ENCODE data around the gene HHAT. TPM values are rescaled to one million over a fixed set of nuclear protein-coding genes. Genes with fewer than 3 reads are reported as not detected.
A peak's percentile ranks its signal among the peaks of the same experiment; 100 is the strongest.

The HHAT gene
- total and polyA plus RNA-seq, 4 experiments from 2014 or later = 4.3 to 6.8 (median 5.8) TPM

DNA sequence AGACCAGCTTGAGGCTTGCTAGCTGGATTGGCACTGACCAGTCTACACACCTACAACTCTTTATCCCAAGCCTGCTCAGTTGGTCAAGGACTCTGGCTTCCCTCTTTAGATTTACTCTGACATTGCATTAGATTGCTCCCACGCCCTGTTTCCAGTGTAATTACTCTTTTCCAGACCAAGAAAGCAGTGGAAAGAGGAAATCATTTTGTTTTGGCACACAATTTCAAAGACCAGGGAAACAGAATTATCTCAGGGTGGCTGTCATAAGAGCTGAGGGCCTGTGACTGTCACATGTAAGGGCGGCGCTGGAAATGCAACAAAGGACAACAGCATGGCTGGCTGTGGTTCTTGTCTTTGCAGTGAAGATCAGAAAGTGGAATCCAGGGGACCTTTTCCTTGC lies 302.7 kb downstream of the HHAT start:
- H3K27me3 ChIP-seq (ENCODE audit: insufficient read depth, low read length) = no peaks in the 10 kb centered on the region
- no peaks in the 10 kb centered on the region for H3K4me1 Mint-ChIP-seq
- ChIA-PET POLR2A (ENCODE audit: partially characterized antibody) (no interaction called here), CTCF (ENCODE audit: partially characterized antibody) (no interaction called here)
- DNase-seq = no peak
- H3K27me3 Mint-ChIP-seq = no peaks in the 10 kb centered on the region
- no peaks in the 10 kb centered on the region for H3K4me1 ChIP-seq (ENCODE audit: insufficient read depth, low read length)
- intact Hi-C loops (cut with micrococcal nuclease) = no loop called here
- H3K9me3 Mint-ChIP-seq = no peaks in the 10 kb centered on the region
- H3K4me3 Mint-ChIP-seq = no peak overlapping the region
- no peaks in the 10 kb centered on the region for H3K36me3 ChIP-seq (ENCODE audit: insufficient read depth, low read length)
- no peak overlapping the region for H3K27ac Mint-ChIP-seq
- peaks cover 0 to 15% of the 10 kb centered on the region in 2 donors for H3K36me3 Mint-ChIP-seq
- no peak overlapping the region for H3K4me3 ChIP-seq (ENCODE audit: low read length in 2 of 2)
- H3K27ac ChIP-seq (ENCODE audit: low read depth, low read length) = no peak overlapping the region
- H3K9me3 ChIP-seq (ENCODE audit: control insufficient read depth in 1 of 2, low read length in 2 of 2) = no peaks in the 10 kb centered on the region

DNA sequence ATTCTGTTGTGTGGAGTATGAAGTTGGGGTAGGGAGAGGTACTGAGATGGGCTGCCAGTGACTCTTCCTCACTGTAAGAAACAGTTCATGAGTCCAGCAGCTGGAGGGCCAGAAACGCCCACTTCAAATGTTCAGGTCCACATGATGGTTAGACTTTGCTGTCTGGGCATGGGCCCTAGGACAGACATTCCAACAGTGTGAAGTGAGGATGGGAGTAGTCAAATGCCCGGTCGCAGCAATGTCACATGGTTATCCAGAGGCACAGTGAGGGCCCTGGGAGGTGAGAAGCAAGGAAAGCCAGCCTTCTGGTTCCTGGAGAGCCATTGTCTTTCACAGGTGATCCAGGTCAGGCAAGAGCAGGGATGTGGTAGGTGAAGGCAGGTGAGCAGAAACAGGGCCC lies 304.4 kb downstream of the HHAT start:
- no peak overlapping the region for H3K4me3 Mint-ChIP-seq
- ChIA-PET POLR2A (ENCODE audit: partially characterized antibody) (no interaction called here), CTCF (ENCODE audit: partially characterized antibody) (no interaction called here)
- H3K4me1 ChIP-seq (ENCODE audit: insufficient read depth, low read length) = no peaks in the 10 kb centered on the region
- no peaks in the 10 kb centered on the region for H3K9me3 Mint-ChIP-seq
- H3K4me1 Mint-ChIP-seq = no peaks in the 10 kb centered on the region
- H3K4me3 ChIP-seq (ENCODE audit: low read length in 2 of 2) = no peak overlapping the region
- H3K36me3 Mint-ChIP-seq = peaks cover 0 to 10% of the 10 kb centered on the region in 2 donors
- no peaks in the 10 kb centered on the region for H3K36me3 ChIP-seq (ENCODE audit: insufficient read depth, low read length)
- intact Hi-C loops (cut with micrococcal nuclease) = no loop called here
- no peak overlapping the region for H3K27ac Mint-ChIP-seq
- H3K27me3 Mint-ChIP-seq = no peaks in the 10 kb centered on the region
- H3K27ac ChIP-seq (ENCODE audit: low read depth, low read length) = no peak overlapping the region
- no peaks in the 10 kb centered on the region for H3K9me3 ChIP-seq (ENCODE audit: control insufficient read depth in 1 of 2, low read length in 2 of 2)
- no peak for DNase-seq
- H3K27me3 ChIP-seq (ENCODE audit: insufficient read depth, low read length) = no peaks in the 10 kb centered on the region

DNA sequence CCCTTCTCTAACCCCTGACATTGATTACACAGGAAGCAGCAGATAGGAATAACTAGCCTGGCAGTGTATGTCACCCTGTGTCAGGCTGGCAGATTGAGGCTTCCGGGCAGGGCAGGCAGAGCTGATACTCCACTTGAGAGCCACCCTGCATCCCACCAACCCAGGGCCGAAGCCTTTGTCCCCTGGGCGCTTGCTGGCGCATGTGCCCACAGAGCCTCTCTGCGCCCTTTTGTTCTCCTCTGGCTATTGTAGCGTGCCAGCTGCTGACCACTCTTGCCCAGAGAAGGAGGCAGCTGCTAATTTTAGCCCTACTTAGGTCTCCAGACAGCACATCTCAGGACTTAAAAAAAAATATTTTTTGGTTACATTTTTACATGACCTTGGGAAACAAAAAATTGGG lies 304.9 kb downstream of the HHAT start:
- no peak overlapping the region for H3K27ac ChIP-seq (ENCODE audit: low read depth, low read length)
- no peaks in the 10 kb centered on the region for H3K36me3 ChIP-seq (ENCODE audit: insufficient read depth, low read length)
- no peak for DNase-seq
- ChIA-PET POLR2A (ENCODE audit: partially characterized antibody) (no interaction called here), CTCF (ENCODE audit: partially characterized antibody) (no interaction called here)
- H3K36me3 Mint-ChIP-seq = peaks cover 0 to 10% of the 10 kb centered on the region in 2 donors
- H3K27ac Mint-ChIP-seq = no peak overlapping the region
- H3K27me3 ChIP-seq (ENCODE audit: insufficient read depth, low read length) = no peaks in the 10 kb centered on the region
- no peaks in the 10 kb centered on the region for H3K4me1 ChIP-seq (ENCODE audit: insufficient read depth, low read length)
- no peak overlapping the region for H3K4me3 Mint-ChIP-seq
- no peaks in the 10 kb centered on the region for H3K4me1 Mint-ChIP-seq
- H3K9me3 ChIP-seq (ENCODE audit: control insufficient read depth in 1 of 2, low read length in 2 of 2) = no peaks in the 10 kb centered on the region
- intact Hi-C loops (cut with micrococcal nuclease) = no loop called here
- no peak overlapping the region for H3K4me3 ChIP-seq (ENCODE audit: low read length in 2 of 2)
- H3K27me3 Mint-ChIP-seq = no peaks in the 10 kb centered on the region
- H3K9me3 Mint-ChIP-seq = no peaks in the 10 kb centered on the region

DNA sequence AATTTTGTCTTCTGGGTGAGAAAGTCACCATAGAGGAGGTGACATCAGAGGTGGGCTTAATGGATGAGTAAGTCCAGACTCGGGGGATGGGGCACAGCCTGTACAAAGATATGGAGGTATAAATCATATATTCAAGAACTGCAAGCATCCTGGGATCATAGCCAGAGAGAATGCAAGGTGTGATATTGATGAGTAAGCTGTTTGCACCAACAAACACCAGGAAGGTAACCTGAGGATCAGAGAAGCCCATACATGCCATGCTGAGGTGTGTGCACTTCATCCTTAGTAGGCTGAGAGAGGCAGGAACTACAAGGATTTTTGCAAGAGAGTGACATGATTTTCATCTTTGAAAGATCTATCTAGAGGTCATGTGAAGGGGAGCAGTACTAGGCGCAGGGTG lies 306.4 kb downstream of the HHAT start:
- no peaks in the 10 kb centered on the region for H3K27me3 Mint-ChIP-seq
- no peak overlapping the region for H3K27ac ChIP-seq (ENCODE audit: low read depth, low read length)
- H3K27ac Mint-ChIP-seq = peak overlapping the region in 1 of 7 donors; percentile 45
- no peak overlapping the region for H3K4me3 Mint-ChIP-seq
- H3K27me3 ChIP-seq (ENCODE audit: insufficient read depth, low read length) = no peaks in the 10 kb centered on the region
- no peaks in the 10 kb centered on the region for H3K36me3 ChIP-seq (ENCODE audit: insufficient read depth, low read length)
- intact Hi-C loops (cut with micrococcal nuclease) = no loop called here
- H3K36me3 Mint-ChIP-seq = peaks cover 0 to 10% of the 10 kb centered on the region in 2 donors
- no peaks in the 10 kb centered on the region for H3K4me1 Mint-ChIP-seq
- no peak overlapping the region for H3K4me3 ChIP-seq (ENCODE audit: low read length in 2 of 2)
- ChIA-PET POLR2A (ENCODE audit: partially characterized antibody) (no interaction called here), CTCF (ENCODE audit: partially characterized antibody) (no interaction called here)
- H3K9me3 Mint-ChIP-seq = no peaks in the 10 kb centered on the region
- no peaks in the 10 kb centered on the region for H3K4me1 ChIP-seq (ENCODE audit: insufficient read depth, low read length)
- no peaks in the 10 kb centered on the region for H3K9me3 ChIP-seq (ENCODE audit: control insufficient read depth in 1 of 2, low read length in 2 of 2)
- DNase-seq = no peak

DNA sequence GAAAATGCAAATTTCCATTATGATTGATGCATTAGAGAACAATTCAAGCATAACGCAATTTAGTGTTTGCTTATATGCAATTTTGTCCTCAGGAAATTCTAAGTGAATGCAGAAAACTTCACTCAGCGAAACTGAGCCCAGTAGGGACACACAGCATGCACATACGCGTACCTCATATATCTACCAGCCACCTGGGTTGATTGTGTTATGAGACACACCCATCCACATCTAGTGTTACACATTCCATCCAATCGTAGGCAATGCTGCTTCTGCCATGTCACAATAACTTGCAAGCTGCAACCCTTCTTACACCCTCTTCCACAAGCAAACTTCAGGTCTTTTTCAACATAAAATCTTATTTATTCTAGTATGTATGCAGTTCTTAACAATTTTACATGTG lies 312.9 kb downstream of the HHAT start:
- Mint-ChIP-seq H3K9me3 (no peaks in the 10 kb centered on the region), H3K27ac (no peak overlapping the region), H3K36me3 (no peaks in the 10 kb centered on the region), H3K27me3 (no peaks in the 10 kb centered on the region), H3K4me1 (no peaks in the 10 kb centered on the region), H3K4me3 (no peak overlapping the region)
- Histone ChIP-seq H3K4me3 (ENCODE audit: low read length in 2 of 2) (no peak overlapping the region), H3K27me3 (ENCODE audit: insufficient read depth, low read length) (no peaks in the 10 kb centered on the region), H3K4me1 (ENCODE audit: insufficient read depth, low read length) (no peaks in the 10 kb centered on the region), H3K27ac (ENCODE audit: low read depth, low read length) (no peak overlapping the region), H3K36me3 (ENCODE audit: insufficient read depth, low read length) (no peaks in the 10 kb centered on the region), H3K9me3 (ENCODE audit: control insufficient read depth in 1 of 2, low read length in 2 of 2) (no peaks in the 10 kb centered on the region)
- intact Hi-C loops (cut with micrococcal nuclease) = no loop called here
- no peak for DNase-seq
- ChIA-PET POLR2A (ENCODE audit: partially characterized antibody) (no interaction called here), CTCF (ENCODE audit: partially characterized antibody) (no interaction called here)

DNA sequence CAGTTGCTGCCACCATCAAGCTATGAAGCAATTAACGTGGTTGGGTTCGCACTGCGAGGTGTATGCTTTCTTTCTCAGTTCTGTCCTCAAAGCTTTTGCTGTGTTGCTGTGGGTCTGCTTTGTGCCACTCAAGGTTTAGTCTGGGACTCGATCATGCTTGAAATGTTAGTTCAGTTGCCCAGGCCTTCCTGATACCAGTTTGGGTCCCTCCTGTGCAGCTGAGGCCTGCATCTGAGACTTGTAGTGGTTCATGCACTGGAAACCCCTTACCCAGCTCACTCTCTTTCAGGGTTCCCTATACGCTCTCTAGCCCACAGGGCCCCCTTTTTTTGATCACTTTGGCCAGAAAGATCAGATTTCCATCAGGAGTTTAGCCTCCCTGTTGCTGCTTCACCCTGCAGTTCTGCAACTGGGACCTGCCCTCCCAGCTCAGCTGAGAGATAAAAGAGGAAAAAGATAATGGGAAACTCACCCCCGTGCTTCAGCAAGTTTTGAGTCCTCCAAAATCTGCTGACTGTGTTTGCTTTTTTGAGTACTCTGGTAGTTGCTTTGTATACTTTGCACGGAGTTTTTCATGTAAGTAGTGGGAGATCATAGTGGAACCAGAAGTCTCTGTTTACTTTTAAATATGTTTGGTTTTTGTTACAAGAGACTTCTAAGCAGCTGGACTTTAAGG lies 317.0 kb downstream of the HHAT start:
- intact Hi-C loops (cut with micrococcal nuclease) = no loop called here
- ChIA-PET POLR2A (ENCODE audit: partially characterized antibody) (no interaction called here), CTCF (ENCODE audit: partially characterized antibody) (no interaction called here)
- H3K9me3 ChIP-seq (ENCODE audit: control insufficient read depth in 1 of 2, low read length in 2 of 2) = no peaks in the 10 kb centered on the region
- H3K27me3 ChIP-seq (ENCODE audit: insufficient read depth, low read length) = no peaks in the 10 kb centered on the region
- H3K4me1 Mint-ChIP-seq = peaks cover 0 to 13% (median 3%) of the 10 kb centered on the region in 4 donors
- no peak overlapping the region for H3K27ac Mint-ChIP-seq
- H3K36me3 ChIP-seq (ENCODE audit: insufficient read depth, low read length) = no peaks in the 10 kb centered on the region
- no peaks in the 10 kb centered on the region for H3K36me3 Mint-ChIP-seq
- H3K27ac ChIP-seq (ENCODE audit: low read depth, low read length) = no peak overlapping the region
- H3K27me3 Mint-ChIP-seq = no peaks in the 10 kb centered on the region
- peaks cover 5% of the 10 kb centered on the region for H3K4me1 ChIP-seq (ENCODE audit: insufficient read depth, low read length)
- H3K4me3 Mint-ChIP-seq = no peak overlapping the region
- no peak overlapping the region for H3K4me3 ChIP-seq (ENCODE audit: low read length in 2 of 2)
- no peak for DNase-seq
- H3K9me3 Mint-ChIP-seq = no peaks in the 10 kb centered on the region

DNA sequence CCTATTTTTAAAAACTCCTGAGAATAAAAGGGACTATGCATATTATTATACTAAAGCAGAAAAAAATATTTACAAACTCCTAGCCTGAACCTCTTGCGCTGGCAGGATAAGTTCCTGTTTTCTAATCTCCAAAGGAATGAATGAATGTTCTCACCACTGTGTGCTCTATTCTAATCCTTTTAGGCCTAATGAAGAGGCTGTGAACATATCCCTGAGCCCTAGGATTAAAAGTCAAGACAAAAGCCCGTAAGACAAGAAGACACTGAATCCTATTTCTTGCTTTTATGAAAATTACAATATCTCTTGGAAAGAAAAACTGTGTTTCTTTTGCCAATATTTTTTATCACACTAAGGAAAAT lies 317.5 kb downstream of the HHAT start:
- H3K36me3 Mint-ChIP-seq = no peaks in the 10 kb centered on the region
- H3K36me3 ChIP-seq (ENCODE audit: insufficient read depth, low read length) = no peaks in the 10 kb centered on the region
- no peak overlapping the region for H3K4me3 Mint-ChIP-seq

More for the DNA sequence above, 317.5 kb downstream of the HHAT start:
- H3K9me3 Mint-ChIP-seq = no peaks in the 10 kb centered on the region
- Histone ChIP-seq H3K27me3 (ENCODE audit: insufficient read depth, low read length) (no peaks in the 10 kb centered on the region), H3K4me3 (ENCODE audit: low read length in 2 of 2) (no peak overlapping the region), H3K4me1 (ENCODE audit: insufficient read depth, low read length) (peaks cover 5% of the 10 kb centered on the region), H3K27ac (ENCODE audit: low read depth, low read length) (no peak overlapping the region), H3K9me3 (ENCODE audit: control insufficient read depth in 1 of 2, low read length in 2 of 2) (no peaks in the 10 kb centered on the region)
- ChIA-PET POLR2A (ENCODE audit: partially characterized antibody) (no interaction called here), CTCF (ENCODE audit: partially characterized antibody) (no interaction called here)
- H3K27me3 Mint-ChIP-seq = no peaks in the 10 kb centered on the region
- intact Hi-C loops (cut with micrococcal nuclease) = no loop called here
- no peak for DNase-seq
- H3K4me1 Mint-ChIP-seq = peaks cover 0 to 13% (median 3%) of the 10 kb centered on the region in 4 donors
- H3K27ac Mint-ChIP-seq = no peak overlapping the region

All from CD4-positive, alpha-beta memory T cell (primary cell).